GM19372 (cell line): ENCODE results near the gene CFAP61.
"Not testable (repeated sequence)": the region's sequence is repeated elsewhere in the genome, so short reads cannot be mapped to it uniquely, and the experiment has no call there.

Experiments used
- ATAC-seq: cut with Tn5 transposase; IDR thresholded peaks from one replicate; pipeline ENCODE4 v1.9.1; 2021; ENCODE audit warnings: mild to moderate bottlenecking, low read depth, moderate library complexity; ENCODE audit not compliant: unreplicated experiment

CFAP61 gene

DNA sequence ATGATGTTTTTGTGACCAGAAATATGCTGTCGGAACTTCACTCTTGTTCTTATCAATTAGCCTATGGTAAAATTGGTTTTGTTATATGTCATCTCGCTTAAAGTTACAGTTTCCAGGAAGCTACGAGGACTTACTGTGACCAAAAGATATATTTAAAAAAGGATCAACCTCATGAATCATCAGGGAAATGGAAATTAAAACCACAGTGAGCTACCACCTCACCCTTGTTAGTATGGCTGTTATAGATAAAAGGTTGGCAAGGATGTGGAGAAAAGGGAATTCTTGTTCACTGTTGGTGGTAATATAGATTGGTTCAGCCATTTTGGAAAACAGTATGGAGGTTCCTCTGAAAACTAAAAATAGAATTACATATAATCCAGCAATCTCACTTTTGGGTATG is 301.2 kb downstream of the CFAP61 start:
- no peak for ATAC-seq

- not testable (repeated sequence) for ATAC-seq
Measured at GRCh38 chr20:20355503-20355902, 303.2 kb downstream of the CFAP61 start.

DNA sequence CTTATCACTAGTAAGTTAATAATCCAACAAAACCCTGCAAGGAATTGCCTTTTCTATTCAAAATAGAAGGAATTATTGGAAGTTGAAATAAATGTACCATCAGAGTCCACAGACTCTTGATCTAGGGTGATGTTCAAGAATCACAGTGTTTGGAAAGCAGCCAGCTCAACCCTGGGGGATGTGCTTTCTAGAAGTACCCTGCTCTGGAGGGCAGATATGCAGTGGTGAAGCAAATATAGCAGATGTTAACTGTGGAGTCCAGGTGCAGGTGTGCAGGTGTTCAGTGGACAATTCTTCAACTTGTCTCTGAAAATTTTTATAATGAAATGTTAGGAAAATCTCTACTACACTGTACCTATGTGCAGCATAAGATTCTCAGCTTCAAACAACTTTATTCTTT is 306.5 kb downstream of the CFAP61 start:
- no peak for ATAC-seq

GRCh38 chr20:20359628-20360027 is 307.3 kb downstream of the CFAP61 start:
- no peak for ATAC-seq

DNA sequence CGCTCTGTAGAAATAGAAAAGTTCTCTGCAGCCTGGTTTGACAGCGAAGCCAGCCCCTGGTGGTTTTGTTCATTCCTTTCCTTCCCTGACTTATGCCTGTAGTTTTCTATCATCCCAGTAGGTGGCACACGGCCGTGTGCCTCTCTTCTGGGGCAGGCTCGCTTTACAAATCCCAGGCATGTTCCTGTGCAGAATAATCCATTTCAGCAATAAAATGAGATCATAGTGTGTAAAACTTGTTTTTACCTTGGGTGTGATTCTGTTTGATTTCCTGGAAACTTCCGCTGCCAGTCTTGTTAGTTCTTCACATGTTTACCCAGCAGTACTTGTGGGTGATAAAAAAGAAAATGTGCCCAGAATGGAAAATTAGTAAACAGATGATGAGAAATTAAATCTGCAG is 308.1 kb downstream of the CFAP61 start:
- ATAC-seq = no peak

DNA sequence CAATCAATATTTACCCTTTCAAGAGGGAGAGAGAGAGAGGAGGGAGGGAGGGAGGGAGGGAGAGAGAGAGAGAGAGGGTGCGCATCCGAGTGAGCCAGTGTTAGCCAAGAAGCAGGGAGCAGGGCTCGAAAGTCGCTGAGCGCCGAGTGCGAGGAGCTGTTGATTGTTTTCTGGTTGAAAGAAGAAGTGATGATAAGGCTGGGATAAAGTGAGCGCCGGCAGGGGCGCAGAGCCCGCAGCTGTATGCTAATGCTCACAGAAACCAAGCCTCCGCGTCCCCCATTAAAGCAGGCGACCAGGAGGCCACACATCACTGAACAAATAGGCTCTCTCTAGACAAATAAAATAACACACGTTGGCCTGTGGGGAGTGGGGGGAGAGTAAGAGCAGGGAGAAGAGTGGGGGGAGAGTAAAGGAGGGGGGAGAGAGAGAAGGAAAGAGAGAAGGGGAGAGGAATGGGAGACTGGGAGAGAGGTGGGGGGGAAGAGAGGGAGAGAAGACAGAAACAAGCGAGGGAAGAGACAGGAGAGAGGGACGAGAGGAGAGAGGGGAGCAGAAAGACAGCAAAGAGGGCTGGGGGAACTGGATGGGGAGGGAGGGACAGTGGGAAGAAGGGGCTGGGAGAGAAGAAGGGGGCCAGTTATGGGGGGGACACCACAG is 310.6 kb downstream of the CFAP61 start:
- ATAC-seq = no peak

- no peak for ATAC-seq
Measured at GRCh38 chr20:20363434-20363798, 311.1 kb downstream of the CFAP61 start.

- ATAC-seq = no peak
Measured at GRCh38 chr20:20363799-20364592, 311.7 kb downstream of the CFAP61 start.

GRCh38 chr20:20364593-20365479 is 312.5 kb downstream of the CFAP61 start:
- no peak for ATAC-seq

DNA sequence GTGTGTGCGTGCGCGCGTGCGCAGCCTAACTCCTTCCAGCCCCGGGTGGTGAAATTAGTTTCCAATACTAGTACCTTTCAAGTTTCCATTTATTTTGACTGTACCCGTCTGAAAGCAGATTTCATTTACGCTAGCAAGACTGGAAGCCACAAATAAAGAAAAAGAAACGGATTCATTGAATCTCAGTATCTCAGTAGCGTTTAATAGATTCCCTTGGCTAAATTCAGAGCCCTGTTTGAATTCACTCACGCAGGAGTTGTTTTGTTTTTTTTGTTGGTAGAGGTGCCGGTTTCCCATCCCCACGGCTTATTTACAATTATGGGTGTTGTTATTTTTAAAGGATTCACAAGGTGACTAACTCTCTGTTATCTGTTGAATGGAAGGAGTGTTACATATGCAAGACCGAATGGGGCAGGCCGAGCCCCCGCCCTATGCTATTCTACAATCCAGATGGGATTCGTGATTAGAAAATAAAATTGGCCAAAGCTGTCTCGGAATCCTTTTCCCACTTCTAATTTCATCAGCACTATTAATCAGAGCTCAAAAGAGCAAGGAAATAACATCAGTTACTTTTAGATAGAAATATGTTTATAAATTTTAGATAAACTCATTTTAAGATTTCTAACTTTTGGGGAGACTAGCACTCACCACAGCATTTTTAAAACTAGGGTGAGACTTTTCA is 313.3 kb downstream of the CFAP61 start:
- ATAC-seq = no peak

- no peak for ATAC-seq
Measured at GRCh38 chr20:20366551-20366875, 314.2 kb downstream of the CFAP61 start.

DNA sequence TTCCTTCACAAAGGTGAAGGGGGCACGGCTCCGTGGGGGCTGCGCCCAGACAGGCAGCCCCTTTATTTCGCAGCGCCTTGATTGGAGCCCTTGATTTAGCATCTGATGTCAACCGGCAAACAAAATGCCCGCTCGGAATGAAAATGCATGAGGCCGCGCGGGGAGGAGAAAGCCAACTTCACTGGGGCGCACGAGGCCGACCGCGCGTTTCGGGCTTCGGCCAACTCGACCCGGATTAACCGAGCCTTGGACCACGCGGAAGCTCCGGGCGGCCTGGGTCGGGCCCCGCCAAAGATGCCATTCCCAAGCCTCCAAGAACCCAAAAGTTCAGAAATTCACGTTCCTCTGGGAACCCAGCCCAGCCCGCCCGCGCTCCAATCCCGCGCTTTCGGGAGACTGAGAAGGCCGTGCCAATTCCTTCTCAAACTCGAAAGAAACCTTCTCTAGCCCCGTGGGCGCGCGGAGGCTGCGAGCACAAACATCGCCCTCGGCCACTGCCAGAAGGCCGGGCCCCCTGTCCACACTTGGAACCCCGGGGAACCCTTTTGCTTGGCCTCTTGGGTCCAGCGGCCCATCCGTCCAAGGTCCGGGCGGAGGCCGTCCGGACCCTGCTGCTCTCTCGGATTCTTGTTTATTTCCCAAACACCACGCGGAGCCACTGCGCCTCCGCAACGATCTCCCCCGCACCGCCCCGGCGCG is 314.7 kb downstream of the CFAP61 start:
- ATAC-seq = no peak

DNA sequence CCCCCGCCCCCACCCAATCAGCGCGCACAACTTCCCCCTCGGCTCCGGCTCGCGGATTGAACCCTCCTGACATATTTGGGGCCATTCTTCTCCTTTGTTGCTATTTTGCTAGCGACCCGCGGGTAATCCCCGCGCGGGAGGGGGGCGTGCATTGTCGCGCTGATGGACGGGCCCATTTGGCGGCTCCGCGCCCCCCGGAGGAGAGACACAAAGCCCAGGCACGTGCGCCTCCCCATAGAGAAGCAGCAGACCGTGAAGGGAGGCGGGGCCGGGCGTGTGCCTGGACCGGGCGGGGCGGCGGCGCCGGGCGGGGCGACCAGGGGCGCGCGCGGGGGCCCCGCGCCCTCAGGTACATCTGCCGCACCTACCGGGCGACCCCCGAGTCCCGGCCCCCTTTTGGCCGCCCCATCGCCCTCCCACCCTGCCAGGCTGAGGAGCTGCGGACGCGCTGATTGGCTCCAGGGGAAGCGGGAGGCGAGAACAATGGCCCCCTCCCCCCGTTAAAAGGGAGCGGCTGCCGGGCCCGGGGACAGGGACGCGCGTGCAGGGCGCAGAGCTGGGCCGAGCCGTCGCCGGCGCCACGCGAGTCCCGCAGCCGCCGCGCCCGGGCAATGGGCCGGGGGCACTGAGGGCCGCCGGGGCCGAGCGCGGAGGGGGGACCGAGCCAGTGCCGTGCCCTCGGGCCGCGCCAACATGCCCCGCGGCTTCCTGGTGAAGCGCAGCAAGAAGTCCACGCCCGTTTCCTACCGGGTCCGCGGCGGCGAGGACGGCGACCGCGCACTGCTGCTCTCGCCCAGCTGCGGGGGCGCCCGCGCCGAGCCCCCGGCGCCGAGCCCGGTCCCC is 315.5 kb downstream of the CFAP61 start, which contains the start of gene INSM1:
Gene INSM1 (plus strand): TSS at position 530 of the 843 bp plus-strand sequence. CDS start 164 bp downstream, at position 694.
- no peak for ATAC-seq

GRCh38 chr20:20368418-20369249 is 316.3 kb downstream of the CFAP61 start:
- ATAC-seq = no peak

GRCh38 chr20:20369250-20370093 is 317.1 kb downstream of the CFAP61 start:
- ATAC-seq = no peak

DNA sequence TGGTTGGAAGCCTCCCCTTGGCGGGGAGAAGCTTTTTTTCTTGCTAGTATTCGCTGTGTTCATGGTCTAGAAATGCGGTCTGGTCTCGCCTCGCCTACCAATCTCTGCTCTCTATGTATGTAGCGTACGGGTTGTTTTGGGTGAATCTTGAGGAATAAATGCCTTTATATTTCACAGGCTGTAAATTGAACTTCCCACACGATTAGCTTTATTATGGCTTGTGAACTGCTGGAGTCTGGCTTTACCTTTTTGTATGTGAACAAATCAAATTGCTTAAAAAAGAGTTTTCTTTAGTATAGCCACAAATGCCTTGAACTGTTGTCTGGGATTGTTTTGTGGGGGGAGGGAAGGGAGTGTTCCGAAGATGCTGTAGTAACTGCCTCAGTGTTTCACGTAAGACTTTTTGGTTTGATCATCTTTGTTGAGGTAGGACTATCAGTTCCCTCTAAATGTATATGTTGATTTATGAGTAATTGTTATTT is 317.8 kb downstream of the CFAP61 start:
- ATAC-seq = no peak

DNA sequence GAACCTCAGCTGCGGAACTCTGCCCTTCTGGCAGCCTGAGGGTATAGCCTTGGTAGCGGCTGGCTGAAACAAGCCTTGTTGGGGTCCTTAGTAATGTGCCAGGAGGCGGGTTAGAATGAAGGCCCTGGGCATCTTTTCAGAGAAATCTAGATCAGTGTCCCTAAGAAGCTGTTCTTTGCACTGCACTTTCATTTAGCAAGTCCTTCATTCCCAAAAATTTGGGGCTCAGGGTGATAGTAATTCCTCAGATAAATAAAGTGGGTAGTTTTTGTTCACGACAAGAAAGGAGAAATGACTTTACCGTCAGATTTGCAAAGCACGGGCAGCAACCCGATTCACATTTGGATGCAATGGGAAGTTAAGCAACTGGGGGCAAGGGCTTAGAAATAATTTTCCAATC is 318.8 kb downstream of the CFAP61 start:
- no peak for ATAC-seq
